Prostate gland (tissue), 2 donors: ENCODE results near the gene NT5M.

Experiments used
- CTCF ChIP-seq, 4 experiments: fragments of 200-600 bp in 2 of 4; fragments of 450-650 bp in 2 of 4; sonication (generic) in 2 of 4; IDR thresholded peaks; 1 replicate in 3 of 4; 2 replicates in 1 of 4; pipeline ENCODE4 v1.5.1; 2016 to 2019; ENCODE audit warnings: antibody characterized with exemption in 4 of 4, mild to moderate bottlenecking in 2 of 4, moderate library complexity in 2 of 4
- POLR2A ChIP-seq: fragments of 450-650 bp; IDR thresholded peaks from one replicate; pipeline ENCODE4 v1.6.1; 2016; ENCODE audit warnings: antibody characterized with exemption, mild to moderate bottlenecking
- POLR2AphosphoS5 ChIP-seq: sonication (generic); formaldehyde crosslinking; IDR thresholded peaks from one replicate; pipeline ENCODE4 v1.6.1; 2017; ENCODE audit warnings: antibody characterized with exemption

- no peak for TF ChIP-seq POLR2A
- no peak for TF ChIP-seq POLR2AphosphoS5
- no peak for TF ChIP-seq CTCF (IDR thresholded peaks at IDR 0.05)
Observed at GRCh38 chr17:17353625-17354484, 50.7 kb downstream of the NT5M start.
